ENCODE data around the gene NEUROG1.

The NEUROG1 gene

DNA sequence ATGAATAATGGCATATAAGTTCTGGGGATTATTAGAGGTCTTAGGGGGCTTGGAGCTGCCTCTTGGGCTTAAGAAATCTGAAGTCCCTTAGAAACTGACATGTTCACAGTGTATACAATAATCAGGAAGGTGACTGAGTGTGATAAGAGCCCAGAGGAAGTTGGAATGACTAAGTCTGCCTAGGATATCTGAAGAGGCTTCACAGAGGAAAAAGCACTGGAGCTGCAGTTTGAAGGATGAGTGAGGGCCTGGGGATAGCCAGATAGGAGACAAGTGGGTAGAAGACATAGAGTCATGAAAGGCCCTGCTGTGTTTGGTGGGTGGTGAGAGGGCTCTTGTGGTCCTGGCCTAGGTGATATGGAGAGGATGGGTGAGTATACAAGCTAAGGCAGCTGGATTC lies 8.8 kb downstream of the NEUROG1 start:
- TF ChIP-seq POLR2A (IDR thresholded peaks at IDR 0.05; ENCODE audit: low read depth, low read length): no peak
- TF ChIP-seq TAF1 (IDR thresholded peaks at IDR 0.05; ENCODE audit: low read depth, low read length): no peak
- no peak for TF ChIP-seq PAX5 (IDR thresholded peaks at IDR 0.05; ENCODE audit: insufficient read depth, low read length, severe bottlenecking)
- DNase-seq (ENCODE audit: insufficient read length, low spot score) (no peak), FAIRE-seq (no peak)

DNA sequence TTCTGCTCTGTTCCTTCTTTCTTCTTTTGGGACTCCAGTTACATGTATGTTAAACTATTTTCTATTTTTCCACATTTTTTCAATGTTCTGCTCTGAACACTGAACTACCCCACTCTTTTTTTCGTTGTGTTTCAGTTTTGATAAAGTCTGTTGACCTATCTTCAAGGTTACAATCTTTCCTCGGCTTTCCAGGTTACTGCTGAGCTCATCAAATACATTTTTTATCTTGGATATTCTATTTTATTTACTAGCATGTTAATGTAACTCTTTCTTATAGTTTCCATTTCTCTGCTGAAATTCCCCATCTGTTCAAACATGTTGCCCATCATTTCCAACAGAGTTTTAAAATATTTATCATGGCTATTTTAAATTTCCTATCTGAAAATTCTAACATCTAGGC lies 13.8 kb downstream of the NEUROG1 start:
- DNase-seq (ENCODE audit: insufficient read length, low spot score): no peak
- FAIRE-seq: no peak
- TF ChIP-seq POLR2A (IDR thresholded peaks at IDR 0.05; ENCODE audit: low read depth, low read length) (no peak), SPI1 (IDR thresholded peaks at IDR 0.05; ENCODE audit: low read depth, low read length) (no peak), POLR2AphosphoS5 (IDR thresholded peaks at IDR 0.05; ENCODE audit: low read depth, low read length) (no peak), TAF1 (IDR thresholded peaks at IDR 0.05; ENCODE audit: low read depth, low read length) (no peak)

DNA sequence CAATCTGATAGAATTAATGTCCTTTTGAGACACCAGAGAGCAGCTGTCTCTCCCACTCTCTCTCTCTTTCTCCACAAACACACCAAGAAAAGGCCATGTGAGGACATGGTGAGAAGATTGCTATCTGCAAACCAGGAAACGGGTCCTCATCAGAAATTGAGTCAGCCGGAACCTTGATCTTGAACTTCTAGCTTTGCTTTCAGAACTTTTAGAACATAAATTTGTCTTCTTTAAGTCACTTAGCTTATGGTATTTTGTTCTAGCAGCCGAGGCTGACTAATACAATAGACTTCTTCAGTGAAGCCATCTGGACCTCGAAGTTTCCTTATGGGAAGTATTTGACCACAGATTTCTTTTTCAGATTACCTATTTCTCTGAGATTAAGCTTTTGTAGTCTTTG lies 18.1 kb downstream of the NEUROG1 start:
- no peak for DNase-seq (ENCODE audit: insufficient read length, low spot score)
- FAIRE-seq: no peak
- TF ChIP-seq PAX5 (IDR thresholded peaks at IDR 0.05; ENCODE audit: insufficient read depth, low read length, severe bottlenecking) (no peak), POLR2A (IDR thresholded peaks at IDR 0.05; ENCODE audit: low read depth, low read length) (no peak), SPI1 (IDR thresholded peaks at IDR 0.05; ENCODE audit: low read depth, low read length) (no peak), POLR2AphosphoS5 (IDR thresholded peaks at IDR 0.05; ENCODE audit: low read depth, low read length) (no peak)

DNA sequence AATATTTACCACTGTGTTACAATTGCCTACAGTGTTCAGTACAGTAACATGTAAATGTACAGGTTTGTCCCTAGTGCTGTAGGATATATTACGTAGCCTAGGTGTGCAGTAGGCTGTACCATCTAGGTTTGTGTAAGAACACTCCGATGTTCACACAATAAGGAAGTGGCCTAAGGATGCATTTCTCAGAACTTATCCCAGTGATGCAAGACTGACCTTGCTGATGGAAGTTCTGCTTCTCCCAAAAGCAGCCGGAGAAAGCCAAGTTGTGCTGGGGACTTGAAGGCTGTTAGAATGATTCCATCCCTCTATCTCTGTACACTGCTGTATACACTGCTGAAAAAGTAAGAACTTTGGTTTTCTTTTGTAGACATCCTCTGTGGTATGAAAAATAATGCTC lies 21.6 kb downstream of the NEUROG1 start:
- TF ChIP-seq POU2F2 (IDR thresholded peaks at IDR 0.05; ENCODE audit: low read depth, low read length) (no peak), PAX5 (IDR thresholded peaks at IDR 0.05; ENCODE audit: insufficient read depth, low read length, severe bottlenecking) (no peak), POLR2A (IDR thresholded peaks at IDR 0.05; ENCODE audit: low read depth, low read length) (no peak), POLR2AphosphoS5 (IDR thresholded peaks at IDR 0.05; ENCODE audit: low read depth, low read length) (no peak), SPI1 (IDR thresholded peaks at IDR 0.05; ENCODE audit: low read depth, low read length) (no peak), TAF1 (IDR thresholded peaks at IDR 0.05; ENCODE audit: low read depth, low read length) (no peak)
- no peak for FAIRE-seq
- DNase-seq (ENCODE audit: insufficient read length, low spot score): no peak

DNA sequence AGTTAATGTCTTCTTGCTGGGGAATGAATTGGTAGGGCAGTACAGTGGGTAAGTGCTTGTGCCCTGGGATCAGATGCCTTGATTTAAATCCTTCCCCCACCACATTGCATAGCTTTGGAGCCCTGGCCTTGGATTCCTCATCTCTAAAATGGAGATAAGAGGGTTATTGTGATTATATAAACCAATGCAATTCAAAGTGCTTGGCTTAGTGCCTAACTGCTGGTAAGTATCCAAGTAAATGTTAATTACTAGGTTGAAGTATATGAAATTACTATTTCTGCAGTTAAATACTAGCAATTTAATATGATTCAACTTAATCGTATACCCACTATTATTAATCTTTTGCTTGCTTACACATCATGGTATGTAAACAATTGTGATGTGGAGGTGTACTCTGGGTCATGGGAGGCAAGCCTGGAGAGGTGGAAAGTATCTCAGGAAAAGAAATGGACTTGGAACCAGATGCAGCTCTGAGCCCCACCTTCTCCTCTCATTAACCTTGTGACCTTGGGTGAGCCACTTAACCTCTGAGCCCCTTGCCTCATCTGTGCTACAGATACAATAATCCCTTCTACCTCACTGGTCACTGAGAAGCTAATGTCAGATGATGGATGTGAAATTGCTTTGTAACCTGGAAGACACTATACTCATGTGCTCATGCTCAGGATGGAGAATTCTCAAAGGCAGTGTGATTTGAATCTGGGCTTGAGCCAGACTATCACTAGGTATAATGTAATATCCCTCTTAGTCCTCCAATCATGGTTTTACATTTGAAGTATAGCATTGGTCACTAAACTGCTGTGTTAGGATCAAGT lies 23.8 kb downstream of the NEUROG1 start:
- no peak for FAIRE-seq
- no peak for DNase-seq (ENCODE audit: insufficient read length, low spot score)
- TF ChIP-seq SPI1 (IDR thresholded peaks at IDR 0.05; ENCODE audit: low read depth, low read length): no peak
- no peak for TF ChIP-seq POLR2A (IDR thresholded peaks at IDR 0.05; ENCODE audit: low read depth, low read length)
- no peak for TF ChIP-seq PAX5 (IDR thresholded peaks at IDR 0.05; ENCODE audit: insufficient read depth, low read length, severe bottlenecking)
- TF ChIP-seq POLR2AphosphoS5 (IDR thresholded peaks at IDR 0.05; ENCODE audit: low read depth, low read length): no peak
- no peak for TF ChIP-seq POU2F2 (IDR thresholded peaks at IDR 0.05; ENCODE audit: low read depth, low read length)
- no peak for TF ChIP-seq TAF1 (IDR thresholded peaks at IDR 0.05; ENCODE audit: low read depth, low read length)

DNA sequence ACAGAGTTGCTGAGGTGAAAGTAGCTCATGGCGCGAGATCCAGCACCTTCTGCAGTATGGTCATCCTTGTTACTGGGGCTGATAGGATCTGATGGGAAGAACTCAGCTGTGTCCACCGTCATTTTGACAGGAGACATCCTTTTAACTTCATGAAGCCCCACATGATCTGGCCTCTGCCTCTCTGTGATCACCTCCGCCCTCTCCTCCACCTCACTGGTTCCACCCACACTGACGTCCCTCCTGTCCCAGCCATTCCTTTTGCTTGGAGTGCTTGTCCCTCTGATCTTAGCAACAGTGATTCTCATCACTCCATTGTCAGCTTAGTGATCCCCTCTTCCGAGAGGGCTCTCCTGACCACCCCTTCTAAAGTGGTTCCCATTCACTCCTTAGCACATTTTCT lies 25.8 kb downstream of the NEUROG1 start:
- FAIRE-seq (no peak), DNase-seq (ENCODE audit: insufficient read length, low spot score) (no peak)
- TF ChIP-seq SPI1 (IDR thresholded peaks at IDR 0.05; ENCODE audit: low read depth, low read length): no peak
- no peak for TF ChIP-seq POLR2AphosphoS5 (IDR thresholded peaks at IDR 0.05; ENCODE audit: low read depth, low read length)
- no peak for TF ChIP-seq TAF1 (IDR thresholded peaks at IDR 0.05; ENCODE audit: low read depth, low read length)
- no peak for TF ChIP-seq POLR2A (IDR thresholded peaks at IDR 0.05; ENCODE audit: low read depth, low read length)
- no peak for TF ChIP-seq PAX5 (IDR thresholded peaks at IDR 0.05; ENCODE audit: insufficient read depth, low read length, severe bottlenecking)
- TF ChIP-seq POU2F2 (IDR thresholded peaks at IDR 0.05; ENCODE audit: low read depth, low read length): no peak

DNA sequence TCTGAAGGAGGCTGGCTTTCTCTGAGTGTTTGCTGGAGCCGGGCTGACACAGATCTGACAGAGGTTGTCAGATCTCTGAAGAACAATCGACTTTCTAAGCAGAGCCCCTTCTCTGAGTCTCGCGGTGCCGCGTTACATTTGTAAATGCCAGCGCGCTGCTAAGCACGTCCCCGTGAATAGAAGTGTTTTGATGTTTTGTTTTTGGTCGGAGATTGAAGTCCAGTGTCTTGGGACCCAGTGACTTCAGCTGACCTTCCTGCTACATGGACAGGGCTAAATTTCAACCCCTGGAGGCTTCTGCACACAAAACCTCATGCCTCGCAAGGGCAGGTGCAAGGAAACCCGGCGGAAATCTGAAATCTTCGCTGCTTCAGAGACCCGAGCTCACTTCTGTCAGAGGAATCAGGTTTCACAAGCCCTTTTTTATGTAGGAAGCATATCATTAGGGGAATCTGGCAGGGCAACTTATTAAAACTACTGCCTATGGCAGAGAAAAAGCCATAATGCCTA lies 27.2 kb downstream of the NEUROG1 start:
- DNase-seq (ENCODE audit: insufficient read length, low spot score) (no peak), FAIRE-seq (no peak)
- no peak for TF ChIP-seq SPI1 (IDR thresholded peaks at IDR 0.05; ENCODE audit: low read depth, low read length)
- TF ChIP-seq POLR2A (IDR thresholded peaks at IDR 0.05; ENCODE audit: low read depth, low read length): no peak
- no peak for TF ChIP-seq TAF1 (IDR thresholded peaks at IDR 0.05; ENCODE audit: low read depth, low read length)
- TF ChIP-seq PAX5 (IDR thresholded peaks at IDR 0.05; ENCODE audit: insufficient read depth, low read length, severe bottlenecking): no peak
- no peak for TF ChIP-seq POLR2AphosphoS5 (IDR thresholded peaks at IDR 0.05; ENCODE audit: low read depth, low read length)
- no peak for TF ChIP-seq POU2F2 (IDR thresholded peaks at IDR 0.05; ENCODE audit: low read depth, low read length)

DNA sequence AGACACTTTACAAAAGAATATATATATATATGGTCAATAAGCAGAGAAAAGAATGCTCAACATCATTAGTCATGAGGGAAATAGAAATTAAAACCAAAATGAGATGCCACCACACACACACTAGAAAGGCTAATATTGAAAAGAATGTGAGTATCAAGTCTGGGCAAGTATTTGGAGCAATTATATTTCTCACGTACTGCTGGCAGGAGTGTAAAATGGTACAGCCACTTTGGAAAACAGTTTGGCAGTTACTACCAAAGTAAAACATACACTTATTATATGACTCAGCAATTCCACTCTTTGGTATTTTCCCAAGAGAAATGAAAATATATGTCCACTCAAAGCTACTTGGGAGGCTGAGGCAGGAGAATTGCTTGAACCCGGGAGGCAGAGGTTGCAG lies 29.8 kb downstream of the NEUROG1 start:
- FAIRE-seq (no peak), DNase-seq (ENCODE audit: insufficient read length, low spot score) (no peak)
- TF ChIP-seq POLR2AphosphoS5 (IDR thresholded peaks at IDR 0.05; ENCODE audit: low read depth, low read length): no peak
- TF ChIP-seq PAX5 (IDR thresholded peaks at IDR 0.05; ENCODE audit: insufficient read depth, low read length, severe bottlenecking): no peak
- TF ChIP-seq POLR2A (IDR thresholded peaks at IDR 0.05; ENCODE audit: low read depth, low read length): no peak
- no peak for TF ChIP-seq SPI1 (IDR thresholded peaks at IDR 0.05; ENCODE audit: low read depth, low read length)
- no peak for TF ChIP-seq POU2F2 (IDR thresholded peaks at IDR 0.05; ENCODE audit: low read depth, low read length)
- no peak for TF ChIP-seq TAF1 (IDR thresholded peaks at IDR 0.05; ENCODE audit: low read depth, low read length)

DNA sequence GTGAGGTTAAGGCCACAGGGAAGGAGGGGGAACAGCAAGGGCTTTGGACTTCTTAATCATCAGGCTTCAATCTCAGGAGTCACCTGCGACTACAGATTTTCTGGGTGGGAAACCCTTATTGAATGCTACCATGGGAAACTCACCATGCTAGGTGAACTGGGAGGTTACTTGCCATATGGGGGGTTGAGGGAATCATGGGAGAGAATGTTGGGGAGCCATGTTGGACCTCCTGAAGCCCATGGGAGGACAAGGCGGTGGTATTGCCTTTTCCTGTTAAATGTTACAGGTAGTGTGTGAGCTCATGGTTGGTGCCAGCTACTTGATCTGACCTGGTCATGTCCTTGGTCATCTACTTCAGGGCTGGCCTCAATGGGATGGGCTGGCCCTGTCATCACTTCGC lies 31.4 kb downstream of the NEUROG1 start:
- TF ChIP-seq POLR2A (IDR thresholded peaks at IDR 0.05; ENCODE audit: low read depth, low read length) (no peak), SPI1 (IDR thresholded peaks at IDR 0.05; ENCODE audit: low read depth, low read length) (no peak), PAX5 (IDR thresholded peaks at IDR 0.05; ENCODE audit: insufficient read depth, low read length, severe bottlenecking) (no peak), TAF1 (IDR thresholded peaks at IDR 0.05; ENCODE audit: low read depth, low read length) (no peak), POLR2AphosphoS5 (IDR thresholded peaks at IDR 0.05; ENCODE audit: low read depth, low read length) (no peak), POU2F2 (IDR thresholded peaks at IDR 0.05; ENCODE audit: low read depth, low read length) (no peak)
- no peak for FAIRE-seq
- DNase-seq (ENCODE audit: insufficient read length, low spot score): no peak

DNA sequence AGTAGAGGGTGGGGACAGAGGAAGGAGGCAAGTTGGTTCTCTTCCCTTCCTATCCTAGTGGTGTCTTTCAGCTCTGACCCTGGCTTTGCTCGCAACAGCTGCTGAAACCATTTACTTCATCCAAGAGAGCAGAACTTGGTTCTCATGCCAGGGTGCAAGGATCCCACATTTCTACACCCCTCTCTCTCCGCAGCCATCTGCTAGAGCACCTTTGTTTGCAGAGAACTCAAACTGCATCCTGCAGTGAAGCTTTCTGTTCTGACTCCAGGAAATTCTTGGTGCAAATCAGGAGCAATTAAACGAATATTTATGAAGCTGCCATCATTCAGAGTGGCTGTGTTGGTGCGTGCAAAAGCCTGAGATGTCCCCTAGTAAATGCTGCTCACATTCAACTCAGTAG lies 31.9 kb downstream of the NEUROG1 start:
- no peak for DNase-seq (ENCODE audit: insufficient read length, low spot score)
- no peak for FAIRE-seq
- TF ChIP-seq PAX5 (IDR thresholded peaks at IDR 0.05; ENCODE audit: insufficient read depth, low read length, severe bottlenecking) (no peak), SPI1 (IDR thresholded peaks at IDR 0.05; ENCODE audit: low read depth, low read length) (no peak), POU2F2 (IDR thresholded peaks at IDR 0.05; ENCODE audit: low read depth, low read length) (no peak)
